ENCODE measurements around the gene ZFP69. TPM values are rescaled to one million over a fixed set of nuclear protein-coding genes. Genes with fewer than 3 reads are reported as not detected.

Gene ZFP69
- total RNA-seq, 3 donors from 2014 or later, result 2.6 to 3.7 (median 2.7) TPM

- Mint-ChIP-seq H3K27me3 (ENCODE audit: low read depth) (no peaks in the 10 kb centered on the region), H3K4me1 (ENCODE audit: low read depth) (peaks cover 23% of the 10 kb centered on the region), H3K9me3 (peaks cover 6% of the 10 kb centered on the region), H3K36me3 (ENCODE audit: insufficient read depth) (peaks cover 6% of the 10 kb centered on the region), H3K4me3 (no peak overlapping the region)
- DNase-seq (no peak), ATAC-seq (no peak)
Measured at GRCh38 chr1:40535732-40536131, 58.6 kb downstream of the ZFP69 start.

- no peak for DNase-seq
- H3K4me3 Mint-ChIP-seq, result no peak overlapping the region
- no peaks in the 10 kb centered on the region for H3K4me1 Mint-ChIP-seq (ENCODE audit: low read depth)
Measured at GRCh38 chr1:40539338-40539737, 62.2 kb downstream of the ZFP69 start.

More at GRCh38 chr1:40539338-40539737, 62.2 kb downstream of the ZFP69 start:
- no peak for ATAC-seq
- H3K36me3 Mint-ChIP-seq (ENCODE audit: insufficient read depth), result peaks cover 26% of the 10 kb centered on the region
- H3K27me3 Mint-ChIP-seq (ENCODE audit: low read depth), result no peaks in the 10 kb centered on the region
- no peaks in the 10 kb centered on the region for H3K9me3 Mint-ChIP-seq

Other genes starting within 250 kb of the ZFP69 start
- not detected for gene TMCO2, start 229.4 kb upstream of the ZFP69 start, total RNA-seq
- gene ZMPSTE24, start 219.1 kb upstream of the ZFP69 start, total RNA-seq, result 10 to 100 TPM; 56.4 to 59.6 (median 59.5) TPM
- gene COL9A2, start 160.0 kb upstream of the ZFP69 start, total RNA-seq, result 1 to 10 TPM in 2 of 3 donors, under 1 TPM in 1; 0.96 to 2.5 (median 1.2) TPM
- gene SMAP2, start 103.6 kb upstream of the ZFP69 start, total RNA-seq, result 100 to 1,000 TPM; 128 to 153 (median 142) TPM
- 10 to 100 TPM in 1 of 3 donors, 1 to 10 TPM in 2; 8.0 to 10.1 (median 9.6) TPM for gene ZFP69B, start 26.8 kb upstream of the ZFP69 start, total RNA-seq
- gene EXO5, start 31.5 kb downstream of the ZFP69 start, total RNA-seq, result 10 to 100 TPM; 10.1 to 12.8 (median 11.6) TPM
- gene ZNF684, start 54.3 kb downstream of the ZFP69 start, total RNA-seq, result 1 to 10 TPM; 3.0 to 4.2 (median 4.0) TPM
- gene RIMS3, start 188.4 kb downstream of the ZFP69 start, total RNA-seq, result under 1 TPM; 0.42 to 0.78 (median 0.57) TPM
- gene NFYC, start 214.4 kb downstream of the ZFP69 start, total RNA-seq, result 10 to 100 TPM; 59.8 to 72.8 (median 67.0) TPM

All from activated T-cell treated with anti-CD3 and anti-CD28 coated beads, Interleukin-2, amount 50 U/mL, for 4 hours (primary cell).